ENCODE data around the gene GDPD4.

GRCh38 chr11:77236901-77237300 is 64.6 kb downstream of the GDPD4 start:
- no peak for TF ChIP-seq CTCF (IDR thresholded peaks at IDR 0.05)
- TF ChIP-seq POLR2A (IDR thresholded peaks at IDR 0.05): no peak

Measured in uterus (tissue), 2 donors.